NCI-H774 (cell line): ENCODE measurements around the gene KCNIP3.

Experiments
- DNase-seq: peaks from one replicate; lab custom pipeline; 2025; lab: John Stamatoyannopoulos, UW

KCNIP3 gene

DNA sequence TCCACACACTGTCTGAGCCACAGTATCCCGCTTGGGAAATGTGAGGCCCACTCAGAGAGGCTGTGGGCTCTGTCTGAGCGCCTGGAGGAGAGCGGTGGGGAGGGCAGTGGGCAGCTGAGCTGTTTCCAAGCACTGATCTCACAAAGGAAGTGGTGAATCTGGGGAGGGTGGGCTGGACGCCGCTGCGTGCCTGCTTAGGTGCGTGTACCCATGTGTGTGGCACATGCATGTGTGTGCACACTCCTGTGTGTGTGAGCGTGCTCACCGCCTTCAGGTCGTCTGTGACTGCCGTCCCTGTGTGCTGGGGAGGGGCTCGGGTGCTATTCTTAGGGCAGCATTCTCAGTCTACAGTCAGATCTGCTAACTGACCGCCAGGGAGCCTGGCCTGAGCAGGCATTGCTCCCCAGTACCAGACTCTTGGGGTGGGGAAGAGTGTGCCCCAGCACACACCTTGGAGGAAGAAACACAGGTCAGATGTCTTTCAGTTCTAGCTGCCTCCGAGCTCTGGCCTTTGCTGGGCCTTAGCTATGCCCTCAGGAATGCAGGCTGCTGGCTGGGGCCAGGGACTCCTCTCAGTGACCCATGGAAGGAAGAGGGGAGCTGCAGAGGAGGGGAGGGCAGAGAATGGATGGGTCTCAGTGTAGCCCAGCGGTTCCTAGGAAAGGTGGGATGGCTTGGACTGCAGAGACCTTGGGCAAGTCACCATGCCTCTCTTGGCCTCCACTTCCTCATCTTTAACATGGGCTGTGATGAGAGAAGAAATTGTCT lies 31.4 kb downstream of the KCNIP3 start:
- no peak for DNase-seq

DNA sequence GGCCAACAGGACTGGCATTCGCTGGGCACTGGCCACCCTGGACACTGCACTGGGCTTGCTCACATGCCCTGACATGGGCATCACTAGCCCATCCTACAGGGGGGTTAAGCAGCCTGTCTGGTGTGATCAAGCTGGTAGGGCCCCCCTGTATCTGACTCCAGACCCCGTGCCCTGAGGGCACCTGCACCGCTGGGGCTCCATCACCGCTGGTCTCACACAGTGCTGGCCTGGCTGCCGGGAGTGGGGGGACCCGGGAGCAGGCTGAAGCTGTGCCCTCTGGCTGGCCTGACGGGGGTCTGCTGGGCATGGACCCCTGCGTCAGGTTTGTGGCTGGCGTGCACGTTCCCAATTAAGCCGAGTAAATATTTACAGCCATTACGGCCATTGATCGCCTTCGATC lies 32.3 kb downstream of the KCNIP3 start:
- no peak for DNase-seq

DNA sequence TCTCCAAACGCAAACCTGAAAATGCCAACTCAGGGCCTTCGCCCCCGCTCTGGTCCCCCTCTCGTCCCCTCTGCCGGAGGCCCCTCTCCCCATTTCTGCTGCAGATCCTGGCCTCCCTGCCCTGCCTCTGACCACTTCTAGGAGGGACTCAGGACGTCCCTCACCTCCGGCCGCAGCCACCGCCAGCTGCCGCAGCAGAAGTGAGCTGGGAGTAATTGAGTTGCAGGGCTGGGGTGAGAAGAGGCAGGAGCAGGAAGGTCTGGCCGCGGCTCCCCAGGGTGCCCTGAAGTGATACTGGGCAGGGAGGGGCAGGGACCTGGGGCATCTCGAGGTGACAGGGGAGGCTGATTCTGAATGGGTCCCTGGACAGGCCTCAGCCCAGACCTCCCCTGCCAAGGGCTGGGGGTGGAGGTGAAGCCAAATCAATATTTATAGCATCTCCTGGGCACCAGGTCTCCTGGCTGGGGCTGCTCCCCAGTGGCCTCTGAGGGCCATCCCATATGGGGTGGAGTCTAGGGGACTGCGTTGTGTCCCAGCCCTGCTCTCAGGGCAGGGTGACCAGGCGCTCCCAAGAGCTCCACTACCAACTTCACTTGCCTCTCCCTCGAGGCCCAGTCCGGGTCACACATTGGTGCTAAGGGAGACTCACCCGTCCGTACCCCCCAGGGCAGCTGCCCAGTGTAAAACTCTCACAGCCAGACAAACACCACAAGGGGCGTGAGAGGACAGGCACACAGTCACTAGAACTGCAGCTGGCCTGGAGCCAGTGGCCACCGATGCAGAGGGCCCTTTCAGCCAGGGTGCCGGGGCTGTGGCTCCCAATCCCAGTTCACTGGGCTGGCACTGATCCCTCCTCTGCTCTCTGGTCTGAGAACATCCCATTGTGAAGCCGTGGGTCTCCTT lies 33.0 kb downstream of the KCNIP3 start:
- no peak for DNase-seq

DNA sequence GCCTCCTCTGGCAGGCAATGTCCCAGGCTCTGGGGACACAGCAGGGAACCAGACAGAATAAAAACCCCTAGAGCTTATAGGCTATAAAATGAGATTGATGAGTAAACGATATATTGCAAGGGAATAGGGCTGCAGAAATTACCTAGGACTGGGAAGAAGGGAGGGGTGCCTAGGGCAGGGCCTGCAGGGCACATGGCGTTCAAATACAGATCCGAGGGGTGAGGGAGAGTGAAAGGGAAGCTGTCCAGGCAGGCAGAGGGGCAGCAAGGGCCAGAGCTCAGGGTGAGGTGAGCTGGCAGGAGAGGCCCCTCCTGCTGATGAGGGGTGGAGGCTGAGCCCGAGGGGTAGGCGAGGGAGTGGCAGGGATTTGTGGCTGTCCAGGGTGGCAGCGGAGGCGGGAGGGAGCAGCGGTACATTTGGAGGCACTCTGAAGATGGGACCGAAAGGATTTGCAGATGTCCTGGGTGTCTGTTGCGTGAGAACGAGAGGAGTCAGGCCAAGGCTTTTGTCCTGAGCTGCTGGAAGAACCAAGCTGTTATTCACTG lies 33.7 kb downstream of the KCNIP3 start:
- DNase-seq: no peak

DNA sequence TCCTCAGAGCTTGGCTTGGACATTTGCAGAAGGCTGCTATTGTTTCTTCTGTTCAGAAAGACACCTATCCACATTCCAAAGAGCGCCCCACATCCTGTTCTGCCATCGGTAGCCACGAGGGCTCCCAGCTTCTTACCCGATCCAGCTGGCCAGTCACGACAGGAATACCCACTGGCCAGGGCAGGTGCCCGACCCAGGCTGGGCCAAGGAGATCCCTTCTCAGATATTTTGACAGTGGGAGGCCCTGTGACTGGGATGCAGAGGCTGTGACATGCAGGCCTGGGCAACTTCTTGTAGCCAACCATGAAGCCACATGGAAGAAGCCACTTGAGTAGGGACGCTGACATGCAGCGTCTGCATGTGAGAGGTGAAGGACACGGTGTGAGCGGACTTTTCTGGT lies 34.5 kb downstream of the KCNIP3 start:
- DNase-seq: no peak

DNA sequence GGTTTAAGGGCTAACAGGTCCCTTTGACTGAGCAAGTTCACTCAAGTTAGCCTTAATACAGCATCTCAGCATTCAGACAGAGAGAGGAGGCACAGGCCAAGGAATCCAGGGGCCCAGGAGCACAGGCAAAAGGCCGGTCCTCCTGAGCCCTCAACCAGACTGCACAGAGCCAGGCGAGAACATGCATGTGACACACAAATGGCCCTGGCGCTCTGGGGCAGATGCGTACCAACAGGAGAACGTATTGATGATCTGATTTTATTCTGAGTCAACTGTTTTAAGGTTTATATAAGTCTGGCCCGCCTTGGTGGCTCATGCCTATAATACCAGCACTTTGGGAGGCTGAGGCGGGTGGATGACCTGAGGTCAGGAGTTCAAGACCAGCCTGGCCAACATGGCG lies 34.9 kb downstream of the KCNIP3 start:
- no peak for DNase-seq

DNA sequence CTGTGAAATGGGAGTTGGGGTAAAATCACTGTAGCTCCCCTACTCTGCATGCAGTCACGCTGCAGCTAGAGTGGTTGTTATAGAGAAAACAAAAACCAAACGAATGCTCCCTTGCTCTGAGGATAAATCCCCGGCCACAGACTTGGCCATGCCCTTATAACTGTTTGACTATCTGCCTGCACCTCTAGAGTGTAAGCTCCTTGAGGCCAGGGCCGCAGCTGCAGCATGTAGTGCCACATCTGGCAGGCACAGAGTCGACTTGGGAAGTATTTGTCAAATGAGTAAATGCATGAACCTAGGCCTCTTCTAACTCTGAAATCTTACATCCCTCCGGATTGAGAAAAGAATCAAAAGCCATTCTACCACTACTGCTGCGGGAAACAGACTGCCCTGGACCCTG lies 35.9 kb downstream of the KCNIP3 start:
- no peak for DNase-seq

DNA sequence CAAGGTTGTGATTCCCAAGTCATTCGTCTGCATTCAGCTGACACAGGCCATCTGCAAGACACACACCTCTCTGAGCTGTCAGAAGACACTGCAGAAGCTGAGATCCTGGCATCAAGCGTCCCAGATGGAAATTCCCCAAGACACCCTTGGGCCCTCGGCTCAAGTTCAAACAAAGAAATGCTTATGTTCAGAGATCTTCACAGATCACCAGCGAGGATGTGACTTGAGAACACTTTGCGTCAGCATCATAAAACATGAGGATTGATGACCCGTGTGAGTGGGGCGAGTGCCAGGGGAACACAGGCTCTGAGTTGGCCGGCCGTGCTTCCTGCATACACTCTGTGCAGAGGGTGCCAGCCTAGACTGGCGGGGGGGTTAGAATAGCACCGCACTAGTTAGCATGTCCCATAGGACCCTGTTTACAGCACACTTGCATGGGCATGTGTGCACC lies 36.8 kb downstream of the KCNIP3 start:
- no peak for DNase-seq

DNA sequence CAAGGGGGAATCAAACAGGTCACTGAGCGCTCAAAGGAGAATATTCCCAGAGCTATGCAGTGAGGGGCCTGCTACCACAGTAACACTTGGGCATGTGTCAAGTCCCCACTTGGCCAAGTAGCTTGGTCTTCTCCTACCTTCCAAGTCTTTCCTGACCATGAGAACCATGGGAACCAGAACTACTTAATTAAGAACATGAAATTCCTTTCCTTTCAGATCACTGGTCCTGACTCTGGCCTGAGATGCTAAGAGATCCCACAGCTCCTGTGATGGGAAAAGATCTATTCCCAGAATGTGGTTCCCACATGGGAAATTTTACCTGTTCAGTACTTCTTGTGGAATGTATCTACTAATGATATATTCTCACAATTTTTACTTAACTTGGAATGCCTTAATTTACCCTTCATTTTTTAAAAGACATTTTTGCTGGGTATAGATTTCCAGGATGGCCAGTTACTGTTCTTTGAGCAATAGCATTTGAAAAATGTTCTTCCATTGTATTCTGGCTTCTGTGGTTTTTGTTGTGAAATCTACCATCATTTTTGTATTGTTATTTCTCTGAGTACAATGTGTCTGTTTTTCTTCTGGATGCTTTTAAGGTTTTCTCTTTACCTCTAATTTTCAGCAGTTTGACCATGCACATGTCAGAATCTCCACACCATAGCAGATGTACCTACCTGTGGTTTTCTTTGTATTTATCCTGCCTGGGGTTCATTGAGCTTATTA lies 37.9 kb downstream of the KCNIP3 start:
- no peak for DNase-seq

DNA sequence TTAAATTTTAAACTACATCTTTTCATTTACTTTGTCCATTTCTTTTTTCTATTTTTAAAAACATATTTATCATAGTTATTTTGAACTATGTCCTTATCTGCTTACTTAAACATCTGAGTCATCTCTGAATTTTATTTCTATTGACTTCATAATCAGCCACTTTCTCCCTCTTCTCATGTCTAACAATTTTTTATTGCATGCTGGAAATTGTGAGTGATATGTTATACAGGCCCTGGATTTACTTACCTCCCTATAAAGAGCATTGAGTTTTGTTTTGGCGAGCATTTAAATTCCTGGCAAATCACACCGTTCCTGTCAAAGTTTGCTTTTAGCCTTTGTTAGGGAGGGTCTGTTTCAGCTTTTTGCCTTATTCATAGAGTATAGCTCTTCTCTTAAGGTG lies 39.3 kb downstream of the KCNIP3 start:
- no peak for DNase-seq

DNA sequence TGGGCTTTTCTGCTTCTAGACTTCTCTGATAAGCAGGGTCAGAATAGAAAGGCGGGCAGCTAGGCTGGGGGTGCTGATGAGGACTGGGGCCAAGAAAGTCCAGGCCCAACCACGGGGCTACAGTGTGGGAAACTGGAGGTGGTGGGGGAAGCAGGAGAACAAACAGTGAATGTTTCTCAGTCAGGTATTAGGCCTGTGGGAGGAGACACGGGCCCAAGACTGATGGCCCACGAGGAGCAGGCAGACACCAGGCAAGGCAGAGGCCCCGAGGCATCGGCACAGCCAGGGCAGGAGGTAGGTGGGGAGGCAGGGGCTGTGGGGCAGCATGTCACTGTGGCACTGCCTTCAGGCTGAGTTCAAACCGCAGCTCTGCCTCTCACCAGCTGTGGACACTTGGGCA lies 40.7 kb downstream of the KCNIP3 start:
- no peak for DNase-seq

DNA sequence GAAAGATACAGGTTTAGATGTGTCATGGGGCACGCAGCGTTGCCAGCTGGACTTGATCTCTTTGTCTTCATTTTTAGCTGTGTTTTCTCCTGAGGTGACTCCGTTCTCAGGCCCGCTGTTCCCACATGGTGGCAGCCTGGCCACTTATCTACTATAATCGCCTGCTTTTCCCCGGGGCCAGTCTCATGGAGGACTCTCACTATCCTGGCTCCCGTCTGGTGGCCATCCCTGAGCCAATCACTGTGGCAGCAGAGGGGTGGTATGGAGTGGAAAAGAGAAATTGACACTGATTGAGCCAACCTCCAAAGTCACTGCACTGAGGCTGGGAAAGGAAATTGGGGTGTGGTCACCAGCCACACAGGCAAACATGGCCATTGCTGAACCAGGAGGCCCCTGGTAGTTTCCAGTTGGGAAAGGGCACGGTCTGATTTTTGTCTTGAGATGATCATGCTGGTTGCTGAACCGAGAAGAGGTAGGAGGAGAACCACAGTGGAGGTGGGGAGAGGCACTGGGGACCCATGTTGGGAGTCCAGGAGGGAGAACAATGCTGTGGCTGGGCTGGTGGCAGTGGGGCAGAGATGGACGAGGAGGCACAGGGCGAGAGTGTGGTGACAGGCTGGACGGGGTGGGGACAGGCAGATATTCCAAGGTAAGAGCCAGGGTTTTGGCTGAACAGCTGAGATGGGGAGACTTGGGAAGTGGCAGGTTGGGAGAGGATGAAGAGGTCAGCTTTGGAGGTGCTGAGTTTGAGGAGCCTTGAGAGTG lies 45.6 kb downstream of the KCNIP3 start:
- no peak for DNase-seq

DNA sequence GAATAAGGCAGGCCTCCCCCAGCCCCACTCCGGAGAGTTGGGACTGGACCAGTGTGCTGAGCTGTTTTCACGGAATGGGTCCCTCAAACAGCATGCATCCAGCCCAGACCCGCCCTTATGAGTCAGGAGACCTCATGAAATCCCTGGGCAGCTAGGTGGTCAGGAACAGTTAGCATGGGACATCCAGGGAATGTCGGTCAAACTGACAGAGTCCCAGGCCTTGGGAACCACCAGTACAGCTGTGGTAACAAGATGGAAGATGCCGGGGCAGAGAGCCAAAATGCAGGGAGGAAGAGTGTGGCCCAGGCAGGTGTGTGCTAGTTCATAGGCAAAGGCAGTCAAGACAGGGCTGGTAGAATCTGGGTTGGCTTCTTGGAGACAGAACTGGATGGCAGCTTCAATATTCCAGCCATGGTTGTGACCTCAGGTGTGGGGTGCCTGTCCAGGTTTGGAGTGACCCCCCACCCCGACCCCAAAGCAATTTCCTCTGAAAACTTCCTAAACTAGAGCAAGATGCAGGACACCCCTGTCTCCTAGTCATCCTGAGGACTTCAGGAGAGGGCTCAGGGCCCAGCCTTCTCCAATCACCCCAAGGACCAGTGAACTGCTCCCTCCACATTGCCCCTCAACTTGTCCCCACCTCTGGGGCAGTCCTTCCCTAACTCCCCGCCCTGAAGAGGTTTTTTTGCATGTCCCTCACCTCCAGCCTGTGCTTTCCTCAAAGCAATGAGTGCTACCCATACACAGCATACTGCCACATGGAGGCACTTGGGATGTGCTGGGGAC lies 46.5 kb downstream of the KCNIP3 start:
- DNase-seq: no peak

DNA sequence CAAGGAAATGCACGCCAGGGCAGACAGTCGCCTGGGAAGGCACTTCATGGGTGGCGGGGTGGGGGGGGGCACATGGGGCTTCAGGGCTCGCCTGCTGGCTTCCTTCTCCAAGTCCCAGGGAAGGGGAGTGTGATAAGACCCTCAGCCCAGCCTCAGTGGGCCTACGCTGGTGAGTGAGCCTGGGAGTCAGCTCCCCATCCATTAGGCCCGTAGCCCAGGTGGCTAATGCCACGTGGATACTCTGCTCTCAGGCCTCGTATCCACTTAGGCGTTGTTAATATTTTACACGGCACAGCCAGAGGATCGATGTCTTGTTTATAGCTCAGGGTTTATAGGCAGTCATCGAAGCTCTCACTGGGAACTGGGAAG lies 47.1 kb downstream of the KCNIP3 start:
- no peak for DNase-seq

DNA sequence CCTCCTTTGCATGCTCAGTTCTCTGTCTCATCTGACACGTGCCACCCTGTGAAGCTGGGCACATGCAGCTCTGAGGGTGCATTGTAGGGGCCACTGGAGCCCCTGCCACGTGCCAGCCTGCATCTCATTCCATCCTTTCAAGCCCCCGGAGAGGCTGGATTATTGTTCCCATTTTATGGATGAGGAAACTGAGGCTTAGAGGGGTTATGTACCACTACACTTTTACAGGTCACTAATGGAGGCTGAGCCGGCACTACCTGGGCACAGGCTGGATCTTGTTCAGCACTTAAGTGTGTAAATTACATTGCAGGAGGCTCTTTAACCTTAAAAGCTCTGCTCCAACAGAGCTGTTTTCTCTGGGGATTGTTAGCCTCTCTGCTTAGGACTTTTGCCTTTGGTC lies 47.5 kb downstream of the KCNIP3 start:
- no peak for DNase-seq

DNA sequence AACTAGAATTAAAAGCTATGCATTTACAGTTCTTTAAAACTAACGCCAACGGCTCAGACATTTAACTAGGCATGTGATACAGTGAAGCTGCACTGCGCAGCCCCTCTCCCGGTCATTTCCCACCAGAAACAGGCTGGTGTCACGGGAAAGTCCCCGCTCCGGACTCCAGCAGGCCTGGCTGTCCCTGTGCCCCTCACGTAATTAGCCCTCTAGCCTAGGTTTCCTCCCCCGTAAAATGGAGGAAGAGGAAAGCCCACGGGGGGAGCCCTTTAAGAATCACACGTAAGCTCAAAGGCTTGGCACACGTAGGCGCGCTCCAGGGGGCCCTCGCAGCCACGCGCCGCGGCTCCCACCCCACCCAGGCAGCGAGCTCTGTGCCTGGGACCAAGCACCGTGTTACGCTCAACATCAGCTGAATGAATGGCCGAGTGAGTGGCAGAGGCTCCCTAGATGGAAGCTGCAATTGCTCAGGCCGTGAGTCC lies 48.0 kb downstream of the KCNIP3 start:
- no peak for DNase-seq

DNA sequence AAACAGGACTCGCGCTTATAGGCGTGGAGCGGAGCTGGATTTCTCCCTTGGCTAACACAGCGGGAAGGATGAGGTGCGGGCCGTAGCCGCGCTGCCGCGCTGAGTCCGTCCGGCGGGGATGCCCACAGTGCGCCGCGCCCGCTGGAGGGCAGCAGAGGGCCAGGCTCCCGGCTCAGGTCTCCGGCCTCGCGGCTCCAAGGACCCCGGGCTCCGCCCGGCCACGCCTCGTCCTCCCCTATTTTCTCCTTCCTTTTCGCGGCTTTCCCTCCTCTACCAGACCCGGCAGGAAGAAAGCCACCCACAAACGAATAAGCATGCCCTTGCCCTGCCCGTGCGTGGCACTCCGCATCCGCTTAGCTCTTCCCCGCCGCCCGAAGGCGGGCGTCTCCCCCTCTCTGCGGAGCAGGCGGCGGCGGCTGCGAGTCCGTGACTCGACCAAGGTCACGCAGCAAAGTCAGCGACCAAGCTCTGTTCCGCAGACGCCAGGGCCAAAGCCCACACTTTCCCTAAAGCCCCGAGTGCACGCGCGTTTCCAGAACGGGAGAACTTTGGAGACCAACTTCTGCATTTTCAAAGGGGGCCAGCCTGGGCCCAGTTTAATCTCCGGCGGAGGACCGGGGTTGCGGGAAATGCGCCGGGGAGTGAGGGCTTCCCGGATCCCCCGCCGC lies 48.5 kb downstream of the KCNIP3 start:
- DNase-seq: peak; percentile 54

DNA sequence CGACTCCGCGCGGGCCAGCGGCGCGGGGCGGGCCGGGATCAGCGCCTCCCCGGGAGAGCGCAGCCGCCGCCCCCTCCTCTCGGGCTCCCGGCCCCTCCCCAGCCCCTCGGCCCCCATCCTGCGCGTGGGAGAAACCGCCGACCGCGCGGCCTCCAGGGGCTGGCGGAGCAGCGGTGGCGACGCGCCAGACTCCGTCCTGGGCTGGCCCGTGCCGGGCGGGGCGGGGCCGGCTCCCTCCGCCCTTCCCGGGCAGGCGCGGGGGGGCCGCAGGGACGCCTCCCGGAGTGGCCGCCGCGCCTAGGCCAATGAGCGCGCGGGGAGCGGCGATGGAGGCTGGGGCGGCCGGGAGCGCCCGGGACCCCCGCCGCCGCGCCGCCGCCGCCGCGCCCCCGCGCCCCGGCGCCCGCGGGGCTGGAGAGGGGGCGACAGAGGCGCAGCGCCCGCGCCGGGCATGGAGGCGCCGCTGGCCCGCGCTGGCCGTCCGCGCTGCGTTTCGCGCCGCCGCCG lies 49.1 kb downstream of the KCNIP3 start:
- no peak for DNase-seq

DNA sequence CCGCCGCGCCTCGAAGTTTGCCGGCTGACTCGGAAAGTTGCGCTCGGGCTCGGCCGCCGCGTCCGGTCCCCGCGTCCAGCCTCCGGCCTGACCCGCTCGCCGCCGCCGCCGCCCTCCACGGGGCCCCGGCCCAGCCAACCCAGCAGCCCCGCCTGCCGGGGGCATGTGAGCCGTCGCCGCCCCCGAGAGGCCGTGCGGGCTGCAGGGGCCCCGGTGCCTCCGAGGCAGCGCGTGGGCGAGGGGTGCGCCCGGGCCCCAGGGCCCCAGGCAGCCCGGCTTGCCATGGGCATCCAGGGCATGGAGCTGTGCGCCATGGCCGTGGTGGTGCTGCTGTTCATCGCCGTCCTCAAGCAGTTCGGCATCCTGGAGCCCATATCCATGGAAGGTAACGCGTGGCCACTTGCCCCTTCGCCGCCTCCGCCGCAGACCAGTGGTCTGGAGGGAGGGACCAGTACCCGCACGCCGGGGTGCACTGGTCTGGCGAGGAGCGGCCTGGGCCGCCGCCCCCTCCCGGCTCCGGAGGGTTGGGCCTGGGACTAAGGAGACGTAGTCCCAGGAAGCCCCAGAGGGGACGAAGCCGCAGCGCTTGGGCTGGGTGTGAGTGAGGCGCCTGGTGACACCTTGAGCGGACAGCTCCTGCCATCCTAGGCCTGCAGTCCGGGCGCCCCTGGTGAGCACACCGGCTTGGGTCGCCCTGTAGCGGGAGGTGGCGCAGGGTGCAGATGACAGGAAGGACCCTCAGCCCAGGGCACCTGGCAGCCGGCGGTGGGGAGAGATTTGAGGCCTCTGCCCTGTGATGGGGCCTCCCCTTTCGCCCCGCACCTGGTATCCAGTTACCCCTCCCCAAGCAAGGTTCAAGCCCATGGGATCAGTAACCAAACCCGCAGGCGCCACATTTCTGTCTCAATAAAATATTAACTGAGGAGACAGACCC lies 49.9 kb downstream of the KCNIP3 start:
- no peak for DNase-seq
